Frontal cortex (tissue), 4 donors: Measurements from ENCODE around the gene ATRNL1. TPM values are rescaled to one million over a fixed set of nuclear protein-coding genes. Genes with fewer than 3 reads are reported as not detected.

Experiments used
- DNase-seq, 2 donors: peaks; one replicate each; pipeline ENCODE4 v3.0.0; 2012; ENCODE audit warnings: low spot score in 2 of 2
- FAIRE-seq: peaks from 2 replicates; lab custom pipeline; 2012; peaks lifted over from hg19 to GRCh38; lab: Jason Lieb, UNC
- total RNA-seq: library from RNA; depleted of rRNA; stranded (reverse); fragments of >200 nt; gene quantifications from one replicate; pipeline ENCODE4 v1.2.3, GENCODE V29; 2014
- donor health status: control.
- donor health status: control.
- donor health status: control.

Gene ATRNL1
- total RNA-seq, 1 donor from 2014 or later = 909 TPM

- DNase-seq = no peak
- no peak for FAIRE-seq
Observed at GRCh38 chr10:115915429-115915828, 822.3 kb downstream of the ATRNL1 start.

GRCh38 chr10:115918812-115919211, 825.6 kb downstream of the ATRNL1 start:
- FAIRE-seq (no peak), DNase-seq (no peak)

- FAIRE-seq (no peak), DNase-seq (no peak)
Observed at GRCh38 chr10:115921795-115922194, 828.6 kb downstream of the ATRNL1 start.

GRCh38 chr10:115931309-115931708, 838.1 kb downstream of the ATRNL1 start:
- FAIRE-seq (no peak), DNase-seq (no peak)

DNA sequence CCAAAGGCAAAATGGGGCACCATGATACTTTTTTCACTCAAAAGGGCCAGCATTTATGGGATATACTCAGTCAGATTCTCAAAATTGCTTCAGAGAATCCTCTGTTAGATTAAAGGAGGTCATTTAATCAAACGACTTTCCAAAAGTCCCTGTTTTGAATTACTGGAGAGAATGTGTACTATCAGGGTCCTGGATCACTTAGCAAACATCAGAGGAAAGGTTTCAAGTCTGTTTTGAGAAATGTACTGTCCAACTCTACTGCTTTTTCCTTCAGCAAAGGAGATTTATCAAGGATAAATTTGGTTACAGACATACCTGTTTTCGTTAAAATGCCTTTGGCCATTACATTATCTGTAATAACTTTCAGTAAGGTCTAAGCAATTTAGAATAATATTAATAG, 838.9 kb downstream of the ATRNL1 start:
- DNase-seq (no peak), FAIRE-seq (no peak)

DNA sequence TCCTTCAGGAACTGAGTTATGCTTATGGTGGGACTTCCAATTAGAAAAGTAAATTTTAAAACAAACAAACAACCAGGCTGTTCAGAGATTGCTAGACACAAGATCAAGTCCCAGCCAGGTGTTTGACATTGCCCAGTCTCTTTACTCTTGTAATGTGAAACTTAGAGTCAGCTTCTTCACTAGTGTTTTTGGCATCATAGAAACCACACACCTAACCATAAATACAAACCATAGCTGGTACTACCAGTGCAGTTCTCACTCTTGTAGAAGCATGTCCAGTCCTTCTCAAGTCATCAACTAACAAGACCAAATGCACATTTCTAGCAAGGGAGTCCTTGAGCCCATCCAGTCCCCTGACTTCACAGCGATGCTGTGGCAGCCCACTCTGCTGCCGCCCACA, 839.9 kb downstream of the ATRNL1 start:
- DNase-seq (no peak), FAIRE-seq (no peak)

DNA sequence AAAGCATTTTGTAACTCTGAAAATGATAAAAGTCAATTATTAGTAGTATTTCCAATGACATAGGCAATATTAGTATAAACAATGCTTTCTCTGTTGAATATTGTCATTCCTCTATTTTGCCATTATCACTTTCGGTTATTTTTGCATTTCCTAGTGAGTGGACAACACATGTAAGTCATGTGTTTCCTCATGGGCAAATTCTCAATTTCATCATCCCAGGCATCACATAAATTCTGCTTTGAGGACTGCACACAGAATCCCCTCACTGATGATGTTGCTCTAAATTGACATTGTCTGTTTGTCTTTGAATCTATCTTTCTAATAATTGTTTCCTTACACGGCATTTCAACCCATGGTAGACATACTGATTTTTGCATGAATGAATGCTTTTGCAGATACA, 842.6 kb downstream of the ATRNL1 start:
- no peak for DNase-seq
- no peak for FAIRE-seq

DNA sequence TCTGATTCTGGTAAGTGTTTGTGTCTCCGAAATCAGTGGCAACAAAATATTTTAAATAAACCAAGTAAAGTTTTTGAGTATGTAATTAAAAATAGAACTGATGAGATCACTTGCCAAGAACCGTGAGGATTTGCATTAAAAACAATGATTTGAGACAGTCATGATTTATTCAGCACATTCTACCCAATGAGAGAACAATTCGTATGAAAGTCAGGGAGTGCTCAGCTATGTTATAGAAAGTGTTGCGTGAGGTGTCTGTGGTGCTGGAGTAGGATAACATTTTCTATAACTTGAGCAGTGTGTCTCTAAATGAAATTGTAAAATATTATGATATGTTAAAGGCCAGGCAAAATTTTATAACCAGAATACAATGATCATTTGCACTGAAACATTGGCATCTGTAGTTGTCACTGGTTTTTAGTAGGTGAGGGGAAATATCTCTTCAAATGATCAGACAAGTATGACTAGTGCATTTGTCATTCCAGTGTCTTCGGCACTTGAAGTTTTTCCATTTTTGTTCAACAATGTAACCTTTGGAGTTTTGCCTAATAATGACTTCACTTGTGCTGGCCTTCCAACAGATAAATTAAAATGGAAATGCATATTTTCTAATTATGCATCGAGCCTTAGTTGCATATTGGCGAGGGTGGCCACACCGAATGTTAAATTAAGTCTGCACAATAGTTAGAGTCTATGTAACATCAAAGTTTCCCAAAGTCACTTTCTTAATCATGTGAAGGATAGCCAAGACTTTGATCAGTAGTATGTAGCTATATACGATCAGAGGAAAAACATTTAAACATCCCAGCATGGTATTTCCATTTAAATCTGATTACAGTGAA, 844.0 kb downstream of the ATRNL1 start:
- DNase-seq = no peak
- no peak for FAIRE-seq

DNA sequence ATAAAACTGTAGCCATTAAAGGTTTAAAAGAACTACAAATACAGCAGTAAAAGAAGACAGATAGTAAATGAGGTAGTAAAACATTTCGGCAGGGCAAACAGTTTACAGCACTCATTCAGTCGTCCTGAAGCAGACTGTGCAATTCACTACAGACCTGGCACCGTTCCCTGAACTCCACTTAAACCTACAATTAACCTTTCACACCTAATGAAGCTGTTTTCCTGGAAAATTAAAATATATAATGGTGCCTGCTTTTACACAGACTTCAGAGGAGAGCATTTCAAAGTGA, 844.5 kb downstream of the ATRNL1 start:
- FAIRE-seq (no peak), DNase-seq (no peak)

GRCh38 chr10:115939101-115939854, 846.1 kb downstream of the ATRNL1 start:
- FAIRE-seq = no peak
- no peak for DNase-seq

DNA sequence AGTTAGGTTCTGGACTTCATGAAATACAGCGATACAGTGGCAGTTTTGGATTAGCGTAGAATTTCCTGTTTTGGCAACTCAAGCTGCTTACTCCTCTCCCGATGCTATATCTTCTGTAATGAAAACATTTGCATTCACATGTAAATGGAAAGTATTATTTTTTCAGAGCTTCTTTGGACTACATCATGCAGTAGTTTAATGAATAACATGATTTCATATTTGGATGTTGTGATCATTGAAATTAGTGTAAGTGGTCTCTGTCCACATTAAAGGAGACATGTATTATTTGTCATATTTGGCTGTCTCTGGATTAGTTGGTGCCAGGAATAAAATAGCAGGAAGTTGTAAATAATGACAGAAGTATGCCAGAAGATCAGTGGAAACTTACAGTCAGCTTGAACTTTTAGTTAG, 848.2 kb downstream of the ATRNL1 start:
- DNase-seq (no peak), FAIRE-seq (no peak)

- DNase-seq = no peak
- FAIRE-seq = no peak
Observed at GRCh38 chr10:115942101-115942500, 848.9 kb downstream of the ATRNL1 start.

GRCh38 chr10:115944538-115944937, 851.4 kb downstream of the ATRNL1 start:
- DNase-seq = no peak
- no peak for FAIRE-seq

- DNase-seq = no peak
- no peak for FAIRE-seq
Observed at GRCh38 chr10:115945701-115946445, 852.7 kb downstream of the ATRNL1 start.

DNA sequence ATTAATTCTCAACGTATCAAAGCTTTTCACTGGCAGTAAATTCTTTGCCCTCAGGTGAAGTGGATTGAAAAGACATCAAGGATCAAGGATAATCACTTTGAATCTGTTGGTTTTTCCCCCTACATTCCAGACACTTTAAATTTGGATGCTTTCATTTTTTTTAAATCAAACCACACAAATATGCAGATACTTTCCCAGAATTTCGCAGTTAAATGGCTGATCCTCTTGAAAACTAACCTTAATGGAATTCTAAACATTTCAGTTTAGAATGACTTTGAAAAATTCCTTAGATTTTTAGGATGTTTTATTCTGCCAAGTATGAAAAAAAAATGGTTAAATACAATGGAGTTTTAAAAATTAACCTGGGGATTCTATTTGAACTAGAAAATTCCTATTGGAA, 853.9 kb downstream of the ATRNL1 start:
- DNase-seq (no peak), FAIRE-seq (no peak)

GRCh38 chr10:115948465-115948864, 855.3 kb downstream of the ATRNL1 start:
- DNase-seq (no peak), FAIRE-seq (no peak)

DNA sequence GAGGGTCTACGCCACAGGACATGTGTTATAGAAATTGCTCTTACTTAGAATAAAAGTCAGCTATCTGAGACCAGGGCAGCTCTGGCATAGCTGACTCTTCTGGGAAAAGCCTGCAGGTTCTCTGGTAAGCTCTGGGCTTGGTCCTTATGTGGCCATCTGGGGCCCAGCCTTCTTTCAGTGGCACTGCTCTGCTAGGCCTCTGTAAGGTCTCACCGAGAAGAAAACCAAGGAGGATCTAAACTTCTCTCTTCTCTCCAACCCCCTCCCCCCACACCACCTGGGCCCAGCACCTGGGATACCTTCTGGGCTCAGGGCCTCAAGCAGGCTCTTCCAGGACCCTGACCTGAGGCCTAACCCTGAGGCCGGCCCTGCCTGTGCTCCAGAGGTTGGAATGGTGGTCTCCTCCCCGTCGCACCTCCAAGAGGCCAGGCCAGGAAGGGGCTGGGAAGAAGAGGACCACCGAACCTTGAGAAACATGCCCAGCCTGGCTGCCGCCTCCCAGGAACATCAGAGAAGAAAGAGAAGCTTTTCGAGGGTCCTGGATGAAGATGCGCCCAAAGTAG, 856.2 kb downstream of the ATRNL1 start:
- no peak for DNase-seq
- no peak for FAIRE-seq

DNA sequence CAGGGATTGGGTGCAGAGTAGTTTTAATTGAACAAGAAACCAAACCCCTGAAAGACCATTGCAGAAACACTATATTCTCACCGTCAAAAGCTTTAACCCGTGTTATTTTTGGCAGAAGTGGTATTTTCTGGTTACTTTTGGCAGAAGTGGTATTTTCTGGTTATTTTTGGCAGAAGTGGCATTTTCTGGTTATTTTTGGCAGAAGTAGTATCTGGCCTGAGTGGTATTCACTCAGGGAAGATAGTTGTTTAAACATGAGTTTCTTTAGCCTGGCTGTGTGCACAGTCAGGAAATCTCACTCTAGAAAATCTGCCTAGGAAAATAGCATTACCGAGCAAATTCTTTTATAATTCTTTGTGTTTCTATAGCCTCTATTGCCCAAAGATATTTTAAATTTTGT, 857.2 kb downstream of the ATRNL1 start:
- DNase-seq (no peak), FAIRE-seq (no peak)

GRCh38 chr10:115951242-115951641, 858.1 kb downstream of the ATRNL1 start:
- FAIRE-seq (no peak), DNase-seq (no peak)

DNA sequence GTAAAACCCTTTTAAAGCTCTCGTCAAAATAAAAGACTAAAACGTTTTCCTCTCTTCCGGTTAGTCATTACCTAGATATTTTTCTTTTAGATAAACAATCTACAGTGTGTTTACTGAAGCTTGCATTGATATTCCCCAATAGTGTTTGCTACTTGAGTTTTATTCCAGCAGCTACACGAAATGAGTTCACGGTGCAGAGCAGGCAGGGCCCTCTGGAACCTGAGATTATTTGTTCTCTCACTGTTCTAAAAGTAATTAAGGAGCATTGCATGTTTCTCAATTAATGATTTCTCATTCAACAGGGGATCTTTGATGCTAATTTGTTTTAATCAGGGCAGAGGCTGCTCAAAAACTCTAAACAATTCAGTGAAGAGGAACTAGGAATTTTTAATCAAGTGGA, 860.1 kb downstream of the ATRNL1 start:
- no peak for FAIRE-seq
- no peak for DNase-seq

DNA sequence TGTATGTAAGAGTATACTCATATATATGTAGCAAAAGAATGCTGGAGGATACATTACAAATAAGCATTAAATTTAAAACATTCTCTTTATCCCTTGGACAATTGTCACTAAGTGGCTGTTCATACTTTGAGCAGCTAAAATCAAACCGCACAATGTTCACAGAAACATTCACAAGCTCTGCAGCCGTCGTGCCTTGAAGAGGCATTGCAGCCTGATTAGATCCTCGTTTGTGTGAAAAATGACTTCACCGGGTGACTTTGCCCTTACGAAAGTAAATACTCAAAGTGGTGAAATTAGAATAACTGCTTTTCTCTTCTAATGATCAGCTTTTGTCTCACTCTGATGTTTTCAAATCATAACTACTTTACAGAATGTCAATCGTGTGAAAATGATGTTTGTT, 860.8 kb downstream of the ATRNL1 start:
- FAIRE-seq = no peak
- DNase-seq = no peak
